Stomach (tissue), 9 donors: ENCODE measurements around the gene HOXD4. TPM values are rescaled to one million over a fixed set of nuclear protein-coding genes. Genes with fewer than 3 reads are reported as not detected.

Experiments used
- DNase-seq, 2 donors: peaks; one replicate each; pipeline versions ENCODE4 v3.0.0 to v3.0.0-alpha.2; 2013 to 2019
- H3K27ac ChIP-seq, 5 donors: fragments of 200-600 bp in 4 of 5; sonication (generic) in 4 of 5; one replicate each; pipeline ENCODE4 v1.5.1; 2013 to 2019; ENCODE audit warnings: mild to moderate bottlenecking in 1 of 5, moderate library complexity in 1 of 5
- H3K27me3 ChIP-seq, 3 donors: fragments of 200-600 bp; sonication (generic); one replicate each; pipeline ENCODE4 v1.5.1; 2017 to 2019; ENCODE audit warnings: mixed run types in 1 of 3
- H3K36me3 ChIP-seq, 4 donors: fragments of 200-600 bp; sonication (generic); 1 replicate in 3 of 4; 2 replicates in 1 of 4; pipeline ENCODE4 v1.5.1; 2016 to 2019
- H3K4me1 ChIP-seq, 4 donors: fragments of 200-600 bp; sonication (generic); one replicate each; pipeline ENCODE4 v1.5.1; 2016 to 2019
- H3K4me3 ChIP-seq, 4 donors: fragments of 200-600 bp; sonication (generic) in 3 of 4; one replicate each; pipeline ENCODE4 v1.5.1; 2016 to 2019; ENCODE audit warnings: mild to moderate bottlenecking in 1 of 4
- H3K9me3 ChIP-seq, 4 donors: fragments of 200-600 bp; sonication (generic); one replicate each; pipeline ENCODE4 v1.5.1; 2016 to 2019
- EP300 ChIP-seq: sonication (generic); formaldehyde crosslinking; IDR thresholded peaks from one replicate; pipeline ENCODE4 v1.6.1; 2017; ENCODE audit warnings: antibody characterized with exemption
- POLR2A ChIP-seq, 4 donors: fragments of 450-650 bp; IDR thresholded peaks; one replicate each; pipeline ENCODE4 v1.6.1; 2016; ENCODE audit warnings: antibody characterized with exemption in 4 of 4, control low read depth in 2 of 4, mild to moderate bottlenecking in 1 of 4, moderate library complexity in 1 of 4
- POLR2AphosphoS5 ChIP-seq, 3 donors: sonication (generic); formaldehyde crosslinking; IDR thresholded peaks; one replicate each; pipeline ENCODE4 v1.6.1; 2016; ENCODE audit warnings: antibody characterized with exemption in 3 of 3
- WGBS, 5 donors: extraction: QIAGEN DNeasy Blood & Tissue Kit in 3 of 5; methylation state at CpG; one replicate each; pipeline versions ENCODE4 v1.1.5 to v1.1.7; 2013 to 2018; 5-methylcytosine and 5-hydroxymethylcytosine counted together
- intact Hi-C: fragments of 100-400 bp; cut with DNase I; formaldehyde crosslinking; loops from one replicate; pipeline ENCODE4 v1.15.1; 2023; ENCODE audit warnings: low total_unique reads
- polyA plus RNA-seq, 3 donors: library from polyadenylated mRNA; stranded (reverse); fragments of 200-250 nt; gene quantifications; one replicate each; pipeline ENCODE4 v1.2.3, GENCODE V29; 2013
- total RNA-seq, 5 donors: library from RNA; depleted of rRNA; stranded (reverse); fragments of >200 nt; gene quantifications; one replicate each; pipeline versions ENCODE4 v1.1.0 to v1.2.3, GENCODE V29; 2014 to 2016
- TF ChIP-seq, protein P1 (sequence below), 7 experiments: fragments of 450-650 bp in 4 of 7; fragments of 200-600 bp in 3 of 7; sonication (generic) in 3 of 7; IDR thresholded peaks; one replicate each; pipeline ENCODE4 v1.5.1; 2016 to 2019; ENCODE audit warnings: antibody characterized with exemption in 7 of 7, control low read depth in 2 of 7, mild to moderate bottlenecking in 1 of 7
- donor health status: healthy with polysubstance abuse.
- donor health status: Bipolar disorder and iron deficiency.
- donor health status: healthy.

The HOXD4 gene
- total and polyA plus RNA-seq, 8 donors: 0.25 to 9.6 (median 1.6) TPM; not detected in 4

DNA sequence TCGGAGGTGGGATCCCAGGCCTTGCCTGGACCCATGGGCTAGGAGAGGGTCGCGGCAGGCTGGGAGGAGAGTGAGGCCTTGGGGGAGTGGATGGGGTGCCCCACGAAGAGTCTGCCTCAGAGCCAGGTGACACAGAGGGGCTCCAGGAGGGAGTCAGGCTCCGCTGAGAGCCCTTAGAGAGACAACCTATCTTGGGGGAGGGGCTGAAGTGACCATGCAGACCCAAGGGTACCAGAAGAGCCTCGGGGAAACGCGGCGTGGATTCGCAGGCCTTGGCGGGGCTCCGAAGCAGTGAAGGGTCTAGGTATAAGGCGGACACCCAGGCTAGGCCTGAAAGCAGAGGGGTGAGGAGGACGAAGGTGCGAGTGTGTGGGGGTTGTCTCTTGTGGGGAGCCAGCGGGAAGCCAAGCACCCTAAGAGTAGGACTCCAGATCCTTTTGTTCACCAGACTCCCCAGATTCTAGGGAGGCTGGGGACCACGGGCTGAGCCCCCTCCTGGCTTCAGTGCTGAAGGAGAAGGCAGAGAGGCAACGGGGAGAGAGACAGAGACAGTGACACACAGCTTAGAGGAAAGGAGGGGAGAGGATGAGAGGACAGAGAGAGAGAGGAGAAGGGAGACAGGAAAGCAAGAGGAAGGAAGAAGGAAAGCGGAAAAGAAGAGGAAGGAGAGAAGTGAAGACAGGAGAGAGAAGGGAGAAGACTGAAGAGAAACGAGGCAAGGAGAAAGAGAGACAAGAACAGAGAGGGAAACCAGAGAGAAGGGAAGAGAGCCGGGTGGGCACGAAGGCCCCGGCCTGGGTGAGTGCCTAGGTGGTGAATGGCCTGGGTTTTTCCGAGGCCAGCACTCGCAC is 45.4 kb upstream of the HOXD4 start:
- 6 to 11% (median 7%) methylated on average over 19 to 25 of the region's 25 CpGs for WGBS, 5 donors
- peaks cover 58 to 100% (median 99%) of the 10 kb centered on the region in 3 donors for H3K27me3 ChIP-seq
- H3K4me3 ChIP-seq: no peak overlapping the region
- intact Hi-C loops: no loop called here
- peaks cover 0 to 25% (median 0%) of the 10 kb centered on the region in 4 donors for H3K9me3 ChIP-seq
- no peak overlapping the region for H3K27ac ChIP-seq
- H3K36me3 ChIP-seq: no peaks in the 10 kb centered on the region
- TF ChIP-seq EP300: no peak
- no peak for TF ChIP-seq POLR2AphosphoS5 (IDR thresholded peaks at IDR 0.05)
- no peak for TF ChIP-seq POLR2A (IDR thresholded peaks at IDR 0.05)
- TF ChIP-seq, protein P1, sequence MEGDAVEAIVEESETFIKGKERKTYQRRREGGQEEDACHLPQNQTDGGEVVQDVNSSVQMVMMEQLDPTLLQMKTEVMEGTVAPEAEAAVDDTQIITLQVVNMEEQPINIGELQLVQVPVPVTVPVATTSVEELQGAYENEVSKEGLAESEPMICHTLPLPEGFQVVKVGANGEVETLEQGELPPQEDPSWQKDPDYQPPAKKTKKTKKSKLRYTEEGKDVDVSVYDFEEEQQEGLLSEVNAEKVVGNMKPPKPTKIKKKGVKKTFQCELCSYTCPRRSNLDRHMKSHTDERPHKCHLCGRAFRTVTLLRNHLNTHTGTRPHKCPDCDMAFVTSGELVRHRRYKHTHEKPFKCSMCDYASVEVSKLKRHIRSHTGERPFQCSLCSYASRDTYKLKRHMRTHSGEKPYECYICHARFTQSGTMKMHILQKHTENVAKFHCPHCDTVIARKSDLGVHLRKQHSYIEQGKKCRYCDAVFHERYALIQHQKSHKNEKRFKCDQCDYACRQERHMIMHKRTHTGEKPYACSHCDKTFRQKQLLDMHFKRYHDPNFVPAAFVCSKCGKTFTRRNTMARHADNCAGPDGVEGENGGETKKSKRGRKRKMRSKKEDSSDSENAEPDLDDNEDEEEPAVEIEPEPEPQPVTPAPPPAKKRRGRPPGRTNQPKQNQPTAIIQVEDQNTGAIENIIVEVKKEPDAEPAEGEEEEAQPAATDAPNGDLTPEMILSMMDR (IDR thresholded peaks at IDR 0.05): no peak
- DNase-seq: no peak
- peaks cover 30 to 53% (median 40%) of the 10 kb centered on the region in 4 donors for H3K4me1 ChIP-seq

DNA sequence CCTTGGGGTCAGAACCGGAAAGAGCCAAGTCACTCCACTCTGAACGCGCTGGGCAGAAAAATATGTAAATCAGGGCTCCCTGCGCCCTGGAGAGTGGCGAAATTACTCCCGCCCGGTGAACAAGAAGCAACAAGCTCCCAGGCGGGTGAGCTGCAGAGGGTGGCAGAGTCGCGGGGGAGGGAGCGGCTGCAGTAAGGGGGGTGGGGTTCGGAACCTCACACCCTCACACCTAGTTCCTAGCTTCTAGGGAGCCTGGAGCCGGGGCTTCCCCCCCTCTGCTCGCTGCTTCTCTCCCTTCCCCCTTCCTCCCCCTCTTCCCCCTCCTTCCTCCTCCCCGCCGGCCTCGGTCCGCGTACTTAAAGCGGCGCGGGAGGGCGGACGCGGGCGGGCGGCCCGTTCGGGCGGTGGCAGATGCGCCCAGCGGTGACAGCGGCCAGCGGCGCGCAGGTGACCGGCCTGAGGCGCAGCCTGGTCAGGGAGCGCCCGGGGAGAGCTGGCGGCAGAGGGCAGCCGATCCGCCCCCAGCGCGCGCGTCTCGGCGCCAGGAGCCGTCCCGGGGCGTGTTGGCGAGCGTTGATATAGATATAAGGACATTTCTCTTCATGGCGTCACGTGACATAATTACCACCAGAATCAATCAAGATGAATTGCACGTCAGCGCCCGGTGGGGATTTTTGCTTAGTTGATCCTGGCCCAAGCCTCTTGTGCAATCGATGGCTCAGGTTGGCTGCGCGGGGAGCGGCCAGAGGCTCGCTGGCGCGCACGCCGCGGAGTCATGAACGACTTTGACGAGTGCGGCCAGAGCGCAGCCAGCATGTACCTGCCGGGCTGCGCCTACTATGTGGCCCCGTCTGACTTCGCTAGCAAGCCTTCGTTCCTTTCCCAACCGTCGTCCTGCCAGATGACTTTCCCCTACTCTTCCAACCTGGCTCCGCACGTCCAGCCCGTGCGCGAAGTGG is 44.5 kb upstream of the HOXD4 start, which contains the start of gene HOXD11:
Gene HOXD11 (plus strand): TSS at position 700 of the 959 bp plus-strand sequence. CDS start 76 bp downstream, at position 776.
- Histone ChIP-seq H3K27me3 (peaks cover 58 to 100% (median 99%) of the 10 kb centered on the region in 3 donors), H3K4me1 (peaks cover 30 to 57% (median 43%) of the 10 kb centered on the region in 4 donors), H3K9me3 (peaks cover 0 to 25% (median 0%) of the 10 kb centered on the region in 4 donors), H3K4me3 (peak within 1 kb of the TSS; percentile 17 to 40 (median 28)), H3K27ac (no peak within 1 kb of the TSS), H3K36me3 (no peaks in the 10 kb centered on the region)
- TF ChIP-seq, protein P1 (IDR thresholded peaks at IDR 0.05): no peak
- no peak for TF ChIP-seq EP300
- TF ChIP-seq POLR2A (IDR thresholded peaks at IDR 0.05): no peak
- TF ChIP-seq POLR2AphosphoS5 (IDR thresholded peaks at IDR 0.05): no peak
- DNase-seq: no peak
- intact Hi-C loops: no loop called here
- WGBS, 5 donors: 4 to 8% (median 6%) methylated on average over 55 to 85 of the region's 85 CpGs

DNA sequence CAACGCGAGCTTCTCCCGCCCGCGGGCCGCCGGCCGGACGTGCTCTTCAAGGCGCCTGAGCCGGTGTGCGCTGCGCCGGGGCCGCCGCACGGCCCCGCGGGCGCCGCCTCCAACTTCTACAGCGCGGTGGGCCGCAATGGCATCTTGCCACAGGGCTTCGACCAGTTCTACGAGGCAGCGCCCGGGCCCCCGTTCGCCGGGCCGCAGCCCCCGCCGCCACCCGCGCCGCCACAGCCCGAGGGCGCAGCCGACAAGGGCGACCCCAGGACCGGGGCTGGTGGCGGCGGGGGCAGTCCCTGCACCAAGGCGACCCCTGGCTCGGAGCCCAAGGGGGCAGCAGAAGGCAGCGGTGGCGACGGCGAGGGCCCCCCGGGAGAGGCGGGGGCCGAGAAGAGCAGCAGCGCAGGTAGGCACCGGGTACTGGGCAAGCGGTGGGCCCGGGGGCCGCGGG is 43.6 kb upstream of the HOXD4 start:
- no peak for TF ChIP-seq POLR2AphosphoS5 (IDR thresholded peaks at IDR 0.05)
- TF ChIP-seq, protein P1 (IDR thresholded peaks at IDR 0.05): no peak
- TF ChIP-seq POLR2A (IDR thresholded peaks at IDR 0.05): no peak
- no peak for TF ChIP-seq EP300
- Histone ChIP-seq H3K4me1 (peaks cover 30 to 61% (median 44%) of the 10 kb centered on the region in 4 donors), H3K27me3 (peaks cover 63 to 100% (median 99%) of the 10 kb centered on the region in 3 donors), H3K27ac (no peak overlapping the region), H3K9me3 (peaks cover 0 to 25% (median 0%) of the 10 kb centered on the region in 4 donors), H3K4me3 (peak overlapping the region in 2 of 4 donors; percentile 2 to 13), H3K36me3 (no peaks in the 10 kb centered on the region)
- intact Hi-C loops: no loop called here
- WGBS, 5 donors: 1 to 6% (median 4%) methylated on average over 16 to 59 of the region's 59 CpGs
- DNase-seq: no peak
